ENCODE measurements around the gene PSEN1. TPM values are rescaled to one million over a fixed set of nuclear protein-coding genes. Genes with fewer than 3 reads are reported as not detected.
A peak's percentile ranks its signal among the peaks of the same experiment; 100 is the strongest.

PSEN1 gene
- total RNA-seq, 1 donor from 2014 or later = 42.9 TPM

GRCh38 chr14:73217411-73217810 is 81.1 kb downstream of the PSEN1 start:
- DNase-seq (ENCODE audit: low spot score) = no peak

- no peak for DNase-seq (ENCODE audit: low spot score)
Observed at GRCh38 chr14:73220061-73220460, 83.8 kb downstream of the PSEN1 start.

GRCh38 chr14:73220634-73221033 is 84.3 kb downstream of the PSEN1 start:
- DNase-seq (ENCODE audit: low spot score) = no peak

GRCh38 chr14:73221945-73222344 is 85.6 kb downstream of the PSEN1 start:
- DNase-seq (ENCODE audit: low spot score) = no peak

- DNase-seq (ENCODE audit: low spot score) = no peak
Observed at GRCh38 chr14:73223049-73223448, 86.7 kb downstream of the PSEN1 start.

DNA sequence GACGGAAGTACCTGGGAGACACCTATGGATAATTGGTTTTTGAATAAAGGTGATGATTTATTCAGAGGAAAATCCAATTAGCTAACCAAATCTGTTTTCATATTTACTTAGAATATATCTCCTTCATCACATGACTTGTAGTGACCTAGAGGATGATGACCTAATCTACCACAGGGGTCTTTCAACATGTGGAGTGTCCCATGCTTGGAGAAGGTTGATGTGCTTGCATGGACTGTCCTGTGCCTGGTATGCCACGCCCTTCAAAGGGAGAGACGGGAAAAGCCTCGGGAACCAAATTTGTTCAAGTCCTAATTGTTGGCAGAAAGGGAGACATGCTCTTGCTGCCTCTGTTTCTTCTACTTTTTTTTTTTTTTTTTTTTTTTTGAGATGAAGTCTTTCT is 89.2 kb downstream of the PSEN1 start:
- no peak for DNase-seq (ENCODE audit: low spot score)

DNA sequence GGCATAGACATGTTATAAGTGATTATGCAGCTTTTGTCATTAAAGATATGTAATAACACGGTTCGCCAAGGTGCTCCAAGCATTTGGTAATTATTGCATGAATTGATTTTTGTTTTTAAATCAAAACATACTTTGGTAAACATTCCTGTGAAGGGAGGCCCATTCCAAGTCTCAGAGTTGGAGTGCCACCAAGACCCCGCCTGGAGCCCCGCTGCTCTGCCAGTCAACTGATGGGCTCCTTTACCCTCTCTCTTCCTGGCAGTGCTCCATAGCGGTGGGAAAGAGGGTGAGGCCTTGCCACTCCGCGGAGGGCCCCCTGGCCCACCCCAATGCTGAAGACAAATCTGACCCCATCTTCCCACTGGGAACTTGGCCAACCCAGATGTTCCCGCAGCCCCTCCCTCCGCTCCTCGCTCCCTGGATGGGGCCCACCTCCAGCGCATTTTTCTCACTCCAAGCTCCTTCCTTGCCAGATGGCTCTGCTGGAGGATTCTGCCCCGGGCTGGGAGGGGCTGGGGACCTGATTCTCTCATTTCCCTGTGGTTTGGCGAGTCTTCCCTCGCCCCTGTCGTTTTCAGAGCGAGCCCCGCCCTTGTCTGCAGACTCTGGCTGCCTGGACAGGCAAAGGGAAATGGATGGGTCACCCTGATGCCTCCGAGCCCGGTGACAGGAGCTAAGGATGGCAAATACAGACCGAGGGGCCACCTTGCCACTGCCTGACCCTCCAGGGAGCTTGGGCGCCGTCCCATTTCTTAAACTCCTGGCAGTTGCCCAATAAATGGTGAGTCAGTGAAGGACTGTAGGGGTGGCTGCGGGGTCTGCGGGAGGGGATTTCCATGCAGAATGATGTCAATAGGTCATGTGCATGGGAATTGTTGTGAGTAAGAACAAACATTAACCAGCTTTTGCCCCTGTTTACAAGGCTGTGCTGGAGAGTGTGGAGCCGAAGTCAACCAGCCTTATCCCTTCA is 91.8 kb downstream of the PSEN1 start:
- peak; percentile 93 for DNase-seq (ENCODE audit: low spot score)

DNA sequence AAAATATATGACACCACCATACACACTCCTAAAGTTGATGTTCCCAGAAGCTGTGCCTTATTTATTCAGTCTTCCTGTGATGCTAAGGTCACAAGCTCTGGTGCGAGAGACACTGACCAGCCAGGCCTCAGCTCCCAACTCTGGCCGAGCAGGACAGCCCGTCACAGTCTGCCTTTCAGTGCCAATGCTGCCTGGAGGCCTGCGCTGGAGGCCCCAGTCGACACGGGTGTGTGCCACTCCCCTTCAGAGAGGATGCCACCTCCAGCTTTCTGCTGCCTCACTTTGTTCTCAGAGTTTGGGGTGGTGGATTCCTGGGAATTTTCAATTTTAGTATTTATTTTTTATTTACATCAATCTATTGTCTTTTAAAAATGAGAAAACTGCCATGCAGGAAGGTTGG is 93.7 kb downstream of the PSEN1 start:
- no peak for DNase-seq (ENCODE audit: low spot score)

DNA sequence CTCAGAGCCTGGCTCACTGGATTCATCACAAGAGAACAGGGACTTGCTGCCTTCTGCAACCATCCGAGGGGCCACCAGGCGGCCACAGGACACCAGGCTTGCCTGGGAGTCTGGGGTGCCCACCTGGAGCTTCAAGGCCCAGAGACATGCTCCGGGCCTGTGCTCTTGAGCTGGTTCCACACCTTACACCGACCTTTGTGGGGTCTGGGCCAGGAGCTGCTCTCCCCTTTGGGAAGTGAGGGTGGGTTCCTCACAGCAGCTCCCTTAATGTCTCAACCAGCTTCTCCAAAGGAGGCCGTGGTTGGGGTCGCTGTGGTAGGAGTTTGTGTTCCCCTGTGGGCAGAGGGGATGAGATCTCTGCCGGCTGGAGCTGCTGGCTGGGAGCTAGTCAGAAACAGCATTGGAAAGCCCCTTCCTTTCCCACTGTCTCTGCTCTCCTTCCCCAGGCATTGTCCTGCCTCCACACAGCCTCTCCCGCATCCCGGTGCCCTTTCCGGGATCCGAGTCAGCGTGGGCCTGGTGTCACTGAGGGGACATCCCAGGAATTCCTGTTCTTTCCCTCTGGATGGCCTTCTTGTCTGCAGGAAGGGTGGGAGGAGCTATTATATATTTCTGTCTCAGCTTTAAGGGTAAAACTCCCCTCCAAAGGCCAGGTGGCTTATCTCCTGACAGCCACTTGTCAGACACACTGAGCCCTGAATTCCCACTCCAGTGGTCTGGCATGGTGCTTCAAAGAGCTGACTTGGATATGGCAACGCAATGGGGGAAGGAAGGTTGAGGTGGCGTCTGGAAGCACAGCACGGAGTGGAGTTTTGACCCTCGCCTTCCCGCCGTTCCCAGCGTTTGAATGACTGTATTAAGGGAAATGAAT is 95.9 kb downstream of the PSEN1 start:
- peak; percentile 20 for DNase-seq (ENCODE audit: low spot score)

DNA sequence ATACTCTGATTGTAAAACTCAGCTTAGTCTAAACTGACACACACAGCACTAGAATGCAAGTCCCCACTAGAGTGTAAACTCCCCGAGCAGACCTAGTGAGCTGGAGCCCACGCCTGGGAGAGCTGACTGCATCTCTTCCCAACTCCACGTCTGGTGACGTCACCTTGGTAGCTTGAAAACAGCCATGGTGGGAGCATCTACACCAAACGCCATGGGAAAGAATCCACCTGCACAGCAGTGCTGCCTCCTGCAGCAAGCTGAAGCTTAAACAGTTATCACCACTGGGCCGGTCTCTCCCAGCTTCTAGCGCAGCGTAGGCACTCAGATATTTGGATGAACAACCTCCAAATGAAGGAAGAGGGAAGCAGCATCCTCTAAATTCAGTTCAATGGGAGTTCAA is 96.7 kb downstream of the PSEN1 start:
- DNase-seq (ENCODE audit: low spot score) = no peak

DNA sequence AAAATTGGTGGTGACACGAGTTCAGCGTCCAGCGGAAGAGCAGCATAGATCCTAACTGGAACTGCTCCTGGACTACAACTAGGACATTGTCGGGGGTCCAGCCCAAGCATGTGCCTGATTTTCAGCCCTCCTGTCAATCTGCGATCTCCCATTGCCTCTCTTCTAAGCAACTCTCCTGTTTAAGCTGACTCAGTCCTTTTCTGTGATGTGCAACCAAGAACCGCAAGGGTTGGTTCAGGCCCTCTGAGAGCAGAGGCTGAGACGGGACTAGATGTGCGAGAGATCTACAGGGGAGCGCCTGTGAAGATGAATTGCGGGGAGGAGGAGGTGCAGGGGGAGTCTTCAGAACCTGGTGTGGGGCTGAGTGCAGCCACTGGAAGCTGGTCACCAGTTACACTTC is 97.3 kb downstream of the PSEN1 start:
- DNase-seq (ENCODE audit: low spot score) = no peak

DNA sequence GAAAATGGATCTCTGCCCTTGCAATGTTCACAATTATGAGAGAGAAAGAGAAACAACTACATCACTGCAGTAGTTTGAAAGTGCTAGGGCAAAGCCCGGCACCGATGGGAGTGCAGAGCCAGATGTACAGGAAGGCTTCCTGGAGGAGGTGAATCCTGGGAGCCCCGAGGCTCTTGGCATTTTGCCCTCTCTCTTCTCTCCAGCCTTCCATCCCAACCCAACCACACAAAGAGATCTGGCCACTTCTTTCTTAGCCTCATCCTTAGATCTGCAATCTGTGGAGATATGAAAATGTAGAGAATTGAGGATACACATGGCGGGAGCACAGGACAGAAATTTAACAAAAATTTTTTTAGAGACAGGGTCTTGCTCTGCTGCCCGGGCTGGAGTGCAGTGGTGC is 97.7 kb downstream of the PSEN1 start:
- DNase-seq (ENCODE audit: low spot score) = no peak

DNA sequence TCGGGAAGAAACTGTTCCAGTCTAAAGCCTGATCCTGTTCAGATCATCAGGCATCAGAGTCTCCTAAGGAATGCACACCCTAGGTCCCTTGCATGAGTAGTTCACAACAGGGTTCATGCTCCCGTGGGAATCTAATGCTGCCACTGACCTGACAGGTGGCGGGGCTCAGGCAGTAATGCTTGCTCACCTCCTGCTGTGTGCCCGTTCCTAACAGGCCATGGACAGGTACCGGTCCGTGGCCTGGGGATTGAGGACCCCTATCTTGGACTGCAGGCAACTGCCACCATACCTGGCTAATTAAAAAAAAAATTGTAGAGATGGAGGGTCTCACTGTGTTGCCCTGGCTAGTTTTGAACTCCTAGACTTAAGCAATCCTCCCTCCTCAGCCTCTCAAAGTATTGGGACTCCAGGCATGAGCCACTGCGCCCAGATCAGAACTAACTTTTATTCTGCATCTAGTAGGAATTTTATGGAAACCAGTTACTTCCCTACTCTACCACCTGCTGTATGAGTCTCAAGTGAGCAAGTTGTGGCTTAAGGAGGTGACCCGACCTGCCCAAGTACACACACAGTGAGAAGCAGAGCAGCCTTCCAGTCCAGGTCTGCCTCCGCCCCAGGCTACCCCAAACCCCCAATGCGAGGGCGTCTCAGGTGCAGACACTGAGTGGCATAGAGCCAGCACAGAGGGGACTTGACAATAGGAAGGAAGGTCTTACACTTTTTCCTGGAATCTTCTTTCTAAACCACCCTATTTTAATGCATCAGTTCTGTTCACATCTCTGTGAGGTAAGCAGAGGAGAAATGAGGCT is 98.5 kb downstream of the PSEN1 start:
- DNase-seq (ENCODE audit: low spot score) = no peak

DNA sequence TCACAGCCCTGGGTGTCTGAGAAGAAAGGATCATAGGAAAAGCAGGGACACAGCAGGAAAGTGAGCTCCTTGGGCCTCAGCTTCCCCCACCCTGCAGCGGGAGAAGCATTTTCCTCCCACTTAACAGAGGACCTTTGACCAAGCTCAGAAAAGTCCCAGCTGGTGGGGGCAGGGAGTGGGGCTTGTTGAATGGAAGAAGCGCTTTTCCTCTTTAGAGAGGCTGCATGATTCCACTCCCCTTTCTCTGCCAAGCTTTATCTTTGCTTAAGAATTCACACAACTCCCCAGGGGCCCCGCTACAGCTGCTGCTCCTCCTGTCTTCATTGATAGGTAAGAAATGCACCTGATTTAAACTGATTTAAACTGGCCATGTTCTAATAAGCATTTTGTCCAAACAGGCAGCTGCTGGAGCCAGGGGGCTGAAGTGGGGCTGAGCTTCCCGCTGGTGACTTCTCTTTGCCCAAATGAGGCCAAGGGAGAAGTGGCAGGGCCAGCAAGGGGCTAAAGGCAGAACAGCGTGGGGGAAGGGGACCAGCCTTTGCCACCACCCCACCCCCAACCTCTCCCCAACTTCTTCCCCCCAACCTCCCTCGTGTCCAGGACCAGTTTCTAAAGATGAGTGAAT is 99.3 kb downstream of the PSEN1 start:
- peak; percentile 69 for DNase-seq (ENCODE audit: low spot score)

GRCh38 chr14:73236157-73236556 is 99.8 kb downstream of the PSEN1 start:
- DNase-seq (ENCODE audit: low spot score) = no peak

DNA sequence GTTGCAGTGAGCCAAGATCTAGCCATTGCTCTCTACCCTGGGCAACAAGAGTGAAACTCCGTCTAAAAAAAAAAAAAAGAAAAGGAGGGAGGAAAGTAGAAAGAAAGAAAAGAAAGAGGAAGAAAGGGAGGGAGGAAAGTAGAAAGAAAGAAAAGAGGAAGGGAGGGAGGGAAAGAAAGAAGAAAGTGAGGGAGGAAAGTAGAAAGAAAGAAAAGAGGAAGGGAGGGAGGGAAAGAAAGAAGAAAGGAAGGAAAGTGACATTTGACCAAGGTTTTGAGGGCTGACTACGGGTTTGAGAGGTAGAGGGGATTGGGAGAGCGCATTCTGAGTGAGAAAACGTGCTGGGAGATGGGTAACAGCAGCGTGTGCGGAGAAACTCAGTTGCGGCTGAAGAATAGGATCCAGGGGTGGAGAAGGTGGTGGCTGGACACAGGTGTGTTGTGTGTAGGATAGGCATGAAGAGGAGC is 100.5 kb downstream of the PSEN1 start:
- DNase-seq (ENCODE audit: low spot score) = no peak

- no peak for DNase-seq (ENCODE audit: low spot score)
Observed at GRCh38 chr14:73237219-73237785, 101.0 kb downstream of the PSEN1 start, which contains the start of gene PAPLN. PAPLN (plus strand) TSS chr14:73237506; CDS start chr14:73239779, 2,273 bp downstream.

GRCh38 chr14:73237786-73238423 is 101.6 kb downstream of the PSEN1 start:
- no peak for DNase-seq (ENCODE audit: low spot score)

DNA sequence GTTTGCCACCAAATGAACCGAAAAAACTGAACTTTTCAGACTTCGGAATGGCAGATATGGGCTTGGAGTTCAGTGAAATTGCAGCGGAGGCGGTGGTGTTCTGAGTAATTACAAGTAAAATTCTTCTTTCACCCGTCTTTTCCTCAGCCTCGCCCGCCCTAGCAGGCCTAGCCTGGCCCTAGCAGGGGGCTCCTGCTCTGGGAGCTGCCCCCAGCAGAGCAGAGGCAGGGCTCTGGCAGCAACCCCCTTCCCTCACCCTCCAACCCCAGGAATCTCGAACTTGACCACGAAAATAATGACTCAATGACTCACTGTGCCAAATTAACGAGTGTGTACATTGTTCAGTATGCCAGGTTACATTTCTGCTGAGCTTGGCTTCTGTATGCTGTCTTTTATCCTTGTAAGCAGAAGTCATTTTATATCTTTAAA is 102.1 kb downstream of the PSEN1 start:
- DNase-seq (ENCODE audit: low spot score) = peak; percentile 6

DNA sequence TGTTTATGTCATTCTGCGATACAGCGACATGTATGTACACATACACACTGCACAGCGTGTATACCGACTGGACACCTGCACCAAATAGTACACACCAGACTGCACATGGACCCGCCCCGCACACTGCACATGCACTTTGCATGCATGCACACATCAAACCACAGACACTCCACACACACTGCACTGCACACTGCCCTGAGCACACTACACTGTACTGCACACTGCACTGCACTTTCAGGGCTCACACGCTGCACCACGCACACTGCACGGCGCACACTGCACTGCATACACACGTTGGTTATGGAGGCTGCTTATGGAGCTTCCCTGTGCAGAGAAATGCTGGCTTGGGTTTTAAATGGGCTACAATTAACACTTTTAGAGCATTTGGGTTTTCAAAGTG is 102.6 kb downstream of the PSEN1 start:
- no peak for DNase-seq (ENCODE audit: low spot score)

Measured in umbilical cord (tissue), 2 donors.